GM21423 (cell line): ENCODE results near the gene AQP4.

ENCODE experiments used
- ATAC-seq: cut with Tn5 transposase; IDR thresholded peaks from one replicate; pipeline ENCODE4 v1.9.1; 2021; ENCODE audit warnings: mild to moderate bottlenecking, moderate library complexity; ENCODE audit not compliant: unreplicated experiment

The AQP4 gene

GRCh38 chr18:26865557-26865956 is at the start of gene AQP4:
TSS of gene AQP4 (minus strand) at chr18:26865707. CDS start at chr18:26865689, 18 bp downstream.
- ATAC-seq = no peak

GRCh38 chr18:26911840-26912239 is 46.3 kb upstream of the AQP4 start:
- ATAC-seq = no peak

- no peak for ATAC-seq
These were observed 44.2 kb upstream of the AQP4 start for GRCh38 chr18:26909599-26910290.

- ATAC-seq = no peak
These were observed 43.4 kb upstream of the AQP4 start for GRCh38 chr18:26908906-26909305.

GRCh38 chr18:26902291-26902690 is 36.8 kb upstream of the AQP4 start:
- ATAC-seq = no peak

- ATAC-seq = no peak
These were observed 35.5 kb upstream of the AQP4 start for GRCh38 chr18:26901020-26901419.

- no peak for ATAC-seq
These were observed 28.9 kb upstream of the AQP4 start for GRCh38 chr18:26894426-26894825.

GRCh38 chr18:26893996-26894395 is 28.5 kb upstream of the AQP4 start:
- ATAC-seq = no peak

- no peak for ATAC-seq
These were observed 22.8 kb upstream of the AQP4 start for GRCh38 chr18:26888259-26888658.

GRCh38 chr18:26875040-26875654 is 9.6 kb upstream of the AQP4 start:
- no peak for ATAC-seq

GRCh38 chr18:26874283-26874682 is 8.8 kb upstream of the AQP4 start:
- ATAC-seq = no peak

- ATAC-seq = no peak
These were observed 4.1 kb upstream of the AQP4 start for GRCh38 chr18:26869640-26870039.

GRCh38 chr18:26868968-26869586 is 3.6 kb upstream of the AQP4 start:
- no peak for ATAC-seq

- no peak for ATAC-seq
These were observed 2.0 kb upstream of the AQP4 start for GRCh38 chr18:26867471-26867870.

GRCh38 chr18:26864658-26865057 is 849 bp downstream of the AQP4 start:
- no peak for ATAC-seq

GRCh38 chr18:26863921-26864497 is 1.5 kb downstream of the AQP4 start:
- no peak for ATAC-seq

GRCh38 chr18:26863122-26863879 is 2.2 kb downstream of the AQP4 start:
- ATAC-seq = no peak

- ATAC-seq = no peak
These were observed 3.4 kb downstream of the AQP4 start for GRCh38 chr18:26862084-26862483.

GRCh38 chr18:26854292-26854881 is 11.1 kb downstream of the AQP4 start:
- no peak for ATAC-seq

GRCh38 chr18:26853401-26853800 is 12.1 kb downstream of the AQP4 start:
- no peak for ATAC-seq

GRCh38 chr18:26843760-26844159 is 21.7 kb downstream of the AQP4 start:
- ATAC-seq = no peak
